A204.1 (cell line): Measurements from ENCODE around the gene PRR14L.
"Not testable (repeated sequence)": the region's sequence is repeated elsewhere in the genome, so short reads cannot be mapped to it uniquely, and the experiment has no call there.

ENCODE experiments used
- FAIRE-seq: peaks from 2 replicates; lab custom pipeline; 2012; peaks lifted over from hg19 to GRCh38; lab: Jason Lieb, UNC

The PRR14L gene

GRCh38 chr22:31740314-31740713 lies 9.6 kb downstream of the PRR14L start:
- not testable (repeated sequence) for FAIRE-seq

- FAIRE-seq = no peak
Measured at GRCh38 chr22:31739795-31740201, 10.1 kb downstream of the PRR14L start.

- FAIRE-seq = no peak
Measured at GRCh38 chr22:31738566-31738965, 11.4 kb downstream of the PRR14L start.

- no peak for FAIRE-seq
Measured at GRCh38 chr22:31737932-31738331, 12.0 kb downstream of the PRR14L start.

- no peak for FAIRE-seq
Measured at GRCh38 chr22:31736458-31736857, 13.5 kb downstream of the PRR14L start.

GRCh38 chr22:31734512-31734911 lies 15.4 kb downstream of the PRR14L start:
- FAIRE-seq = no peak

- FAIRE-seq = no peak
Measured at GRCh38 chr22:31733580-31734079, 16.3 kb downstream of the PRR14L start.

- FAIRE-seq = no peak
Measured at GRCh38 chr22:31732089-31732829, 17.7 kb downstream of the PRR14L start.

- no peak for FAIRE-seq
Measured at GRCh38 chr22:31730344-31730711, 19.6 kb downstream of the PRR14L start.

- FAIRE-seq = no peak
Measured at GRCh38 chr22:31728857-31729256, 21.1 kb downstream of the PRR14L start.

GRCh38 chr22:31726692-31727091 lies 23.2 kb downstream of the PRR14L start:
- no peak for FAIRE-seq

- FAIRE-seq = no peak
Measured at GRCh38 chr22:31723723-31724122, 26.2 kb downstream of the PRR14L start.

GRCh38 chr22:31719850-31720471 lies 30.0 kb downstream of the PRR14L start:
- no peak for FAIRE-seq

- no peak for FAIRE-seq
Measured at GRCh38 chr22:31715147-31715778, 34.7 kb downstream of the PRR14L start.

GRCh38 chr22:31711226-31711625 lies 38.7 kb downstream of the PRR14L start:
- not testable (repeated sequence) for FAIRE-seq

- no peak for FAIRE-seq
Measured at GRCh38 chr22:31707519-31707918, 42.4 kb downstream of the PRR14L start.

GRCh38 chr22:31695423-31695822 lies 54.5 kb downstream of the PRR14L start:
- no peak for FAIRE-seq

GRCh38 chr22:31694046-31694445 lies 55.9 kb downstream of the PRR14L start:
- not testable (repeated sequence) for FAIRE-seq

- FAIRE-seq = no peak
Measured at GRCh38 chr22:31692186-31692886, 57.6 kb downstream of the PRR14L start.

GRCh38 chr22:31691408-31691807 lies 58.5 kb downstream of the PRR14L start:
- no peak for FAIRE-seq

- no peak for FAIRE-seq
Measured at GRCh38 chr22:31683181-31684105, 66.5 kb downstream of the PRR14L start.

GRCh38 chr22:31682751-31683150 lies 67.2 kb downstream of the PRR14L start:
- FAIRE-seq = no peak
